Peyer's patch (tissue), 4 donors: ENCODE results near the gene FOXA3.

Source experiments
- POLR2A ChIP-seq, 2 donors: fragments of 450-650 bp; IDR thresholded peaks; one replicate each; pipeline ENCODE4 v1.5.1; 2017; ENCODE audit warnings: antibody characterized with exemption in 2 of 2, mild to moderate bottlenecking in 2 of 2, moderate library complexity in 2 of 2
- TF ChIP-seq, protein P1 (sequence below), 6 experiments: fragments of 450-650 bp in 4 of 6; fragments of 200-600 bp in 2 of 6; sonication (generic) in 1 of 6; IDR thresholded peaks; one replicate each; pipeline ENCODE4 v1.5.1; 2017 to 2019; ENCODE audit warnings: antibody characterized with exemption in 6 of 6, mild to moderate bottlenecking in 3 of 6, moderate library complexity in 1 of 6

DNA sequence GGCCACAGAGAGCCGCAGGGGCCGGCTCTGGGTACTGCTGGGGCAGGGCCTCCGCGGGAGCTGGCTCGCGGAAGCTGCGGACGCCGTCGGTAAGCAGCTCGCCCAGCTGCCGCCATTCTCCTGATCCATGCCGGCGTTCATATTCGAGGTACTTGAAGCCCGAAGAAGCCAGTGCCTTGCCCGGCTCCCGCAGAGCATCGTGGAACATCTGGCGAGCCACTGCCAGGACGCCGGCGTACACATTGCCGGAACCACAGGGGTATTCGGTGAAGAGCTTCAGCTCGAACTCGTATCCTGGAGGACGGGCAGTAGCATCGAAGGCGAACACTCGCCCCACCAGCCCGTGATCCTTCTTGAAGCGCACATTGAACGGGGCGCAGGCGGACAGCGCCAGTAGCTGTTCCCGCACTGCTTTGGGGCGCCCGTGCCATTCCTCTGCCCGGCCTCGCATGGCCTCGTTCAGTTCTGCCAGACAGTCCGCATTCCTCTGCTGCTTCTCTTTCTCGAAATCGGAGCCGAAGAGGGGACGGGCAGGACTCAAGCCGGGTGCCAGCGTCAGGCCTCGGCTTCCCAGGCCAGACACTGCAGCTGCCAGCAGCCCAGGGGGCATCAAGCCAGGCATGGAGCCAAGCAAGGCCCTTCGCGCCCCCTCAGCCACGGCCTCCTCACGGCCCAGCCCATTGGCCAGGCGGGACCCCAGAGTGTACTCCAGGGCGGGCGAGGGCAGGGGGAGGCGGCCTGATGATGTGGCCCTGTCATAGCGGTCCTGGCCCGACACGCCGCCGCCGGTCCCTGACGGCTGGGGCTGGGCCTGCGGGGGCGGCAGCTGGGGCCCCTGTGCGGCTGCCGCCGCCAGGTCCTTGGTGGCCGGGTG, 20.8 kb downstream of the FOXA3 start:
- TF ChIP-seq, protein P1, sequence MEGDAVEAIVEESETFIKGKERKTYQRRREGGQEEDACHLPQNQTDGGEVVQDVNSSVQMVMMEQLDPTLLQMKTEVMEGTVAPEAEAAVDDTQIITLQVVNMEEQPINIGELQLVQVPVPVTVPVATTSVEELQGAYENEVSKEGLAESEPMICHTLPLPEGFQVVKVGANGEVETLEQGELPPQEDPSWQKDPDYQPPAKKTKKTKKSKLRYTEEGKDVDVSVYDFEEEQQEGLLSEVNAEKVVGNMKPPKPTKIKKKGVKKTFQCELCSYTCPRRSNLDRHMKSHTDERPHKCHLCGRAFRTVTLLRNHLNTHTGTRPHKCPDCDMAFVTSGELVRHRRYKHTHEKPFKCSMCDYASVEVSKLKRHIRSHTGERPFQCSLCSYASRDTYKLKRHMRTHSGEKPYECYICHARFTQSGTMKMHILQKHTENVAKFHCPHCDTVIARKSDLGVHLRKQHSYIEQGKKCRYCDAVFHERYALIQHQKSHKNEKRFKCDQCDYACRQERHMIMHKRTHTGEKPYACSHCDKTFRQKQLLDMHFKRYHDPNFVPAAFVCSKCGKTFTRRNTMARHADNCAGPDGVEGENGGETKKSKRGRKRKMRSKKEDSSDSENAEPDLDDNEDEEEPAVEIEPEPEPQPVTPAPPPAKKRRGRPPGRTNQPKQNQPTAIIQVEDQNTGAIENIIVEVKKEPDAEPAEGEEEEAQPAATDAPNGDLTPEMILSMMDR (IDR thresholded peaks at IDR 0.05) = no peak
- TF ChIP-seq POLR2A (IDR thresholded peaks at IDR 0.05) = no peak
